Esophagus squamous epithelium (tissue), 5 donors: ENCODE data around the gene IL6R. TPM values are rescaled to one million over a fixed set of nuclear protein-coding genes. Genes with fewer than 3 reads are reported as not detected.

Experiments
- DNase-seq: peaks from one replicate; lab custom pipeline; 2025; lab: John Stamatoyannopoulos, UW
- H3K27ac ChIP-seq, 4 donors: fragments of 200-600 bp; sonication (generic); one replicate each; pipeline ENCODE4 v1.5.1; 2016 to 2019; ENCODE audit warnings: mild to moderate bottlenecking in 1 of 4
- H3K27me3 ChIP-seq, 4 donors: fragments of 200-600 bp; sonication (generic); 1 replicate in 3 of 4; 2 replicates in 1 of 4; pipeline versions ENCODE4 v1.5.1 to v1.6.0; 2017 to 2021; ENCODE audit warnings: antibody characterized with exemption in 1 of 4
- H3K36me3 ChIP-seq, 3 donors: fragments of 200-600 bp; sonication (generic); one replicate each; pipeline ENCODE4 v1.5.1; 2016 to 2019
- H3K4me1 ChIP-seq, 3 donors: fragments of 200-600 bp; sonication (generic); one replicate each; pipeline ENCODE4 v1.5.1; 2017 to 2019
- H3K4me3 ChIP-seq, 4 donors: fragments of 200-600 bp; sonication (generic); 1 replicate in 3 of 4; 2 replicates in 1 of 4; pipeline ENCODE4 v1.5.1; 2016 to 2019; ENCODE audit warnings: mild to moderate bottlenecking in 2 of 4, moderate library complexity in 1 of 4
- H3K9me3 ChIP-seq, 3 donors: fragments of 200-600 bp; sonication (generic); one replicate each; pipeline ENCODE4 v1.5.1; 2016 to 2019
- CTCF ChIP-seq, 6 experiments: fragments of 450-650 bp in 4 of 6; fragments of 200-600 bp in 2 of 6; sonication (generic) in 2 of 6; IDR thresholded peaks; one replicate each; pipeline ENCODE4 v1.5.1; 2016 to 2019; ENCODE audit warnings: antibody characterized with exemption in 6 of 6, mild to moderate bottlenecking in 4 of 6, moderate library complexity in 4 of 6
- POLR2A ChIP-seq, 4 donors: fragments of 450-650 bp; IDR thresholded peaks; one replicate each; pipeline ENCODE4 v1.6.1; 2017; ENCODE audit warnings: antibody characterized with exemption in 4 of 4, mild to moderate bottlenecking in 4 of 4, moderate library complexity in 3 of 4
- WGBS, 2 donors: methylation state at CpG; one replicate each; pipeline ENCODE4 v1.1.5; 2018; 5-methylcytosine and 5-hydroxymethylcytosine counted together
- intact Hi-C: fragments of 100-400 bp; cut with DNase I; formaldehyde crosslinking; loops from one replicate; pipeline ENCODE4 v1.15.0; 2022
- total RNA-seq, 4 donors: library from RNA; depleted of rRNA; stranded (reverse); fragments of >200 nt; gene quantifications; one replicate each; pipeline ENCODE4 v1.1.0, GENCODE V29; 2016
- donor health status: DM: yes; HTN: yes; CAD: no.

Gene IL6R
- total RNA-seq, 4 donors from 2014 or later = 6.4 to 47.7 (median 8.1) TPM

DNA sequence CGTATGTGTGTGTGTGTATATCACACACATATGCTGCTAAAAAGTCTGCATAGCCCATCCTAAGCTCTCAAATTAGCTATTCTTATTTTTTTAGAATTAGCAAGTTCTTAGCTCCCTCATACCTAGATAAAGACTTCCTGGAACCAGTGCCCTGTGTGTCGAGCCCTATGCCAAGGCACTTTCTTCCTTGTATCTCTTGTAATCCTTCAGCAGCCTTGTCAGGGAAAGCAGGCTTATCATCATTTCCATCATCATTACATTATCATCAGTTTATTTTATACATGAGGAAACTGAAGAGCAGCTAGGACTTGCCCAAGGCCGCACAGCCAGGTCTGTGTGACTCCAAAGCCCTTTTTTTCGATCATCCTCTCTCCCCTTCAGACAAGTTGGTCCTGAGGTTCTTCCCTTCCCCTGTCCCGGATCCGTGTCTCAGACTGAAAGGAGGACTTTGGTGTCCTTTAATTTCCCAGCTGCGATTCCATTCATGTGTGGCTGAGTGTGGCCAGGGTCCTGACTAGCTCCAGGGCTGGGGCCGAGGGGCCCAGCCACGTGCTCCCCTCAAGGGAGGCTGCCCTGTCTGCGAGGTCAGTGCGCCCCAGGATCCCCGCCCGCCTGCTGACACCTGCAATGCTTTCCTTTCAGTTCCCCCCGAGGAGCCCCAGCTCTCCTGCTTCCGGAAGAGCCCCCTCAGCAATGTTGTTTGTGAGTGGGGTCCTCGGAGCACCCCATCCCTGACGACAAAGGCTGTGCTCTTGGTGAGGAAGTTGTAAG lies 24.9 kb downstream of the IL6R start:
- TF ChIP-seq CTCF (IDR thresholded peaks at IDR 0.05) (no peak), POLR2A (IDR thresholded peaks at IDR 0.05) (no peak)
- Histone ChIP-seq H3K36me3 (peaks cover 0 to 31% (median 6%) of the 10 kb centered on the region in 3 donors), H3K4me3 (no peak overlapping the region), H3K27me3 (no peaks in the 10 kb centered on the region), H3K9me3 (no peaks in the 10 kb centered on the region), H3K27ac (peak overlapping the region in 3 of 4 donors; percentile 7 to 88 (median 25)), H3K4me1 (peaks cover 47 to 98% (median 47%) of the 10 kb centered on the region in 3 donors)
- intact Hi-C loops = no loop called here
- no peak for DNase-seq
- 81 to 86% methylated on average over 11 to 17 of the region's 17 CpGs for WGBS, 2 donors

- no peak for DNase-seq
- H3K27ac ChIP-seq = peak overlapping the region in 3 of 4 donors; percentile 7 to 88 (median 82)
- H3K9me3 ChIP-seq = no peaks in the 10 kb centered on the region
- H3K36me3 ChIP-seq = peaks cover 1 to 40% (median 6%) of the 10 kb centered on the region in 3 donors
- H3K4me1 ChIP-seq = peaks cover 47 to 100% (median 51%) of the 10 kb centered on the region in 3 donors
- H3K4me3 ChIP-seq = no peak overlapping the region
- TF ChIP-seq POLR2A (IDR thresholded peaks at IDR 0.05) (no peak), CTCF (IDR thresholded peaks at IDR 0.05) (no peak)
- WGBS, 2 donors = 37 to 53% methylated on average over 10 of the region's 11 CpGs
- no peaks in the 10 kb centered on the region for H3K27me3 ChIP-seq
- intact Hi-C loops = no loop called here
These were observed 25.8 kb downstream of the IL6R start for GRCh38 chr1:154430903-154431302.

DNA sequence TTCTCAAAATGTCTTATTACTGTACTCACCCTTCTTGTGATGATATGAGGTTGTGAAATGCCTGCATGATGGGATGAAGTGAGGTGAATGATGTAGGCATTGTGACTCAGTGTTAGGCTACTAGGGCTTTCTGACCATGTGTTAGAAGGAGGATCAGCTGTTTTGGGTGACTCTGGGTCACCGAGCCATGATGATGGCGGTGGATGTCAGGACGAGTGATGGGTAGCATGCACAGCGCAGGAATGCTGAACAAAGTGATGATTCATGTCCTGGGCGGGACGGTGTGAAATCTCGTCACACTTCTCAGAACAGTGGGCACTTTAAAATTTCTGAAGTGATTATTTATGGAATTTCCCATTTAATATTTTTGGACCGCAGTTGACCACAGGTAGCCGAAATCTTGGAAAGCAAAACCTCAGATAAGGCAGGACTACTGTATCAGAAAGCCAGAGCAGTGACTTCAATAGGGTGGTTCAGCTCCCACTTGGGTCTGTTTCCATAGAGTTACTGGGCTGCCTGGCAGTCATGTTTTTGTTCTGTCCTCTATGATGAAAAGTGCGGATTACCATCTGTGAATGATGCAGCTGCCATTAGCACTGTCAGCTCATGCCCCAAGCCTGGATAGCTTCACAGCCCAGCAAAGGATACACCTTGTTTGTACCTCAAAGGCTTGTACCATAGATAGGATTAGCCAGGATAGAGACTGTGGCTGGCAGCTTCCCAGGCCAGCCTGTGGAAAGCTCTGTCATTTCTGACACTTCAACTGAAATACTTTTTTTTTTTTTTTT lies 26.6 kb downstream of the IL6R start:
- Histone ChIP-seq H3K4me3 (no peak overlapping the region), H3K27me3 (no peaks in the 10 kb centered on the region), H3K36me3 (peaks cover 5 to 47% (median 6%) of the 10 kb centered on the region in 3 donors), H3K9me3 (no peaks in the 10 kb centered on the region), H3K4me1 (peaks cover 47 to 100% (median 55%) of the 10 kb centered on the region in 3 donors), H3K27ac (peak overlapping the region; percentile 64 to 88 (median 76))
- WGBS, 2 donors = 26 to 41% methylated on average over 10 of the region's 10 CpGs
- TF ChIP-seq CTCF (IDR thresholded peaks at IDR 0.05) (no peak), POLR2A (IDR thresholded peaks at IDR 0.05) (no peak)
- no peak for DNase-seq
- intact Hi-C loops = no loop called here

DNA sequence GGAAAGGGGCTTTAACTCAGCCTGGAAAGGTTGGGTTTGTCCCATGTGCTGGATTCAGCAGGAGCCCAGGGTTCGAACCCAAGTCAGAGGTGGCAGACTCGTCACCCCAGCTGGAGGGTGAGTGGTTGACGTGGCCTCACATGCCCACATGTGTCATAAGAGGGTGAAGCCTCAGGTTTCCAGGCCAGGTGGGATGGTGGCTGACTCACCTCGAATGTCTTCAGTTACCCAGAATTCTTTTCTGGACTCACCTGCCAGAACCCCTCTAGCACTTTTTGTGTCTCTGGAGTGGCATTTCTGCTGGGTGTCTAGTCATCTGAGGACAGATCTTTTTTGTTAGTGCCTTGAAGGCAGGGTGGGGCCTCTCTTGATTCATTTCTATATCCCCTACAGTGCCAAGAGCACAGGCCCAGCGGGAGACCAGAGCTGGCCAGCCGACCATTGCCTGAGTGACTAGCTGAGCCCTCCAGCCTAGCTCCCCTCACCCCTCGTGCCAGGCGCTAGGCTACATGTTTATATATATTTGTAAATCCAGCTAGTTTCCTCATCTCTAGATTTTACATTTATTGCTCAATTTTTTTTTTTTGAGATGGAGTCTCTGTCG lies 28.1 kb downstream of the IL6R start:
- Histone ChIP-seq H3K9me3 (no peaks in the 10 kb centered on the region), H3K4me3 (no peak overlapping the region), H3K27ac (peak overlapping the region; percentile 69 to 88 (median 84)), H3K27me3 (no peaks in the 10 kb centered on the region), H3K4me1 (peaks cover 34 to 97% (median 40%) of the 10 kb centered on the region in 3 donors), H3K36me3 (peaks cover 5 to 54% (median 6%) of the 10 kb centered on the region in 3 donors)
- intact Hi-C loops = no loop called here
- TF ChIP-seq POLR2A (IDR thresholded peaks at IDR 0.05) = no peak
- TF ChIP-seq CTCF (IDR thresholded peaks at IDR 0.05) = no peak
- WGBS, 2 donors = 35 to 66% methylated on average over 9 of the region's 9 CpGs
- DNase-seq = no peak
